GM19043 (cell line): ENCODE results near the gene RNF144A.
"Not testable (repeated sequence)": the region's sequence is repeated elsewhere in the genome, so short reads cannot be mapped to it uniquely, and the experiment has no call there.

Source experiments
- ATAC-seq: cut with Tn5 transposase; IDR thresholded peaks from one replicate; pipeline ENCODE4 v1.9.1; 2021; ENCODE audit warnings: low read depth; ENCODE audit not compliant: unreplicated experiment

The RNF144A gene

DNA sequence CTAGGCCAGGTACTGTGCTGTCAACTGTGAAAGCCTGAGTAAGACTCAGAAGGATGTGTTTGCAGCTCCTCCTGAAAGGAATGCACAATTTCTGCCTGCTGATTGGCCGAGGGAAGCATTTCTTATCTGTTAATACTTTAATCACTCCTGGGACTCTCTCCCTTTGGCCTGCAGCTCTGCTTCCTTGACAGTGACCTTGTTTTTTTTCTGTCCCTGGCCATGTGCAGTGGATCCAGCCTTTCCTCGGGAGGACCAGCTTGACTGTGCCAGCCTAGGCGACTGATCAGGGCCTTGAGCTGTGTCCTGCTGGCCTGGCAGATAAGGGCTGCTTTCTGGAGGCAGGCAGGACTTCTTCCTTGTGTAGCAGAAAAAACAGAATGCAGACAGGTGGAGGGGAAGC is 10.0 kb downstream of the RNF144A start:
- ATAC-seq: no peak

DNA sequence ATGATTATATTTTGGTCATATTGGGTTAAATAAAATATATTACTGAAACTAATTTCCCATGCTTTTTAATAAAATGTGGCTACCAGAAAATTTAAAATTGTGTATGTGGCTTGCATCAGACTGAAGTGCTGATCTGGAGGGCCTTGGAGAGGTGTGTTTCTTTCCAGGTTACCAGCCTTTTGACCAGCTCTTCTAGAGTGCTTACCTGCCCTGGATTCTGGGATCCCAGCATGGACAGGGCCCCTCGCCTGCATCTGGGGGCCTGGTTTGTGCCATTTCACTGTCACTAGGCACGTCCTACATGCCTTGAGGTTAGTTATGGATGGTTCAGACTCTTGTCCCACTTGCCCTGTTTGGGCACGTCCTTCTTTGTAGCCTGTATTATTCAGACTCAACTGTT is 10.5 kb downstream of the RNF144A start:
- ATAC-seq: no peak

DNA sequence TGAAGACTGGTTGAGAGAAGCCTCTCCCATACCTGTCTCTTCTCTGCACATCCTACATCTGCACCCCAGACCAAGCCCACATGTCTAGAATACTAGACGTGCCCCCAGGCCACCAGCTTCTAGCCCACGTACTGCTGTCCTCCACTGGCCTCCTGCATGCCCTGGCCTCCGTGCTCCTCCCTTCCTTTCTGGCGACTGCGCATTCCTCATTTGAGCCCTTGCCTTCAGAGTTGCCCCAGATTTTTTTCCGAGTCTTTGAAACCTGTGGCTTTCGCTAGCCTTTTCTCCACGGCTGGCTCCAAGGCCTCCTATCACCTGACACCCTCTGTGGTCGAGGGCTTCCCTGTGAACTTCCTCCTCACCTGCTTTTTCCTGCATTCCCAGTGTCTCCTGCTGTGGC is 11.2 kb downstream of the RNF144A start:
- no peak for ATAC-seq

DNA sequence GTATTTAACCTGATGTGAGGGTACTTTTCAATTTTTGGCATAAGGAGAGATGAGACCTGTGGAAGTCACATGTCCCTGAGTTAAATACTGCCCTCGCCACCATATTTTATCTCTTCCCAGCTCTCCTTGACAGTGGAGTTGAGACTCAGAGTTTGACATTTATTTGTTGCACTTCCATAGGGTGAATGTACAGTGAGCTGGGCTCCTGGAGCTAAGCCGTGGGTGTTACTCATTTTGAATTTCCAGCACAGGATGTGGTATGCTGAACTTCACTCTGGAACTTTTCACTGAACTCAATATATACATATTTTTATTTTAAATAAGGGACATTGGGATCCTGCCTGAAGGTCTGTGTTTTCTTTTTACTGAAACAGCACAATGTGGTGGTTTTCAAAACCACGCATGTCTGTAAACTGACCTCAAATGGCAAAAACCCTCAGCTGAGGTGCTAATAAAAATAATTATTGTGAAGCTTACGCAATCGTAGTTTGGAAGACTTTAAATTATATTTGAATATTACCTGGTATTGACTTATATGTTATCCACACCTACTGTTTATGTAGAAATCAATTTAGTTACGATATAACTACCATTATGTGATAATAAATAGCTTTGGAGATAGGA is 12.1 kb downstream of the RNF144A start:
- no peak for ATAC-seq

DNA sequence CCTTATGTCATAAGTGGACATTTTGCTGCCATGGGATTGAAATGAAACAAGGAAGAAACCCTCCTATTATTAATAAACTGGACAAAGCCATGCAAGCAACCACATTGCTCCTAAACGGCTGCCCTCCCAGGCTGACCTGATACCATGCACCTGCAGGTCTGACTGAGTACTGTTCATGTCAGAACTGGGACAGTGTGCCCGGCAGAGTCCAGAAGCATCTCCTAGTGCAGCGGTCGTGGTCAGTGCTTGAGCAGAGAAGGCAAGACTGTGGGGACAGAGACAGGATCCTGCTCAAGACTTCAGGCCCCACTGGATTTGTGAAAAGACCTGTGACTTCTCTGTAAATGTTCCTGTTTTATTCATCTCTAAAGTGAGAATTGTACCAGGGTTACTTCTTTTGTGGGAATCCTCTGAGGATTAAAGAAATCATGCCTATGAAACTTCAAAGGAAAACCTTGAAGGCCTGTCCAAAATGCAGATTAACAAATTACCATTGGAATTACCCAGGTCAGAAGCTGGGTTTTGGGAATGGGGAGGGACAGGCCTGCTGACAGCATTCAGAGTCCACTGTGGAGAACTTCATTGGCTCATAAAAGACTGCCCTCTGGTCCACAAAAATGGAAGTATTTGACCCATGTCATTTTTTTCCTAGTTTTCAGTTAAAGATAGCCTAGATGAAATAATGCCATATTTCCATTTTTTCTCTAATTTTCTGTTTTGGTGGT is 13.9 kb downstream of the RNF144A start:
- ATAC-seq: no peak

DNA sequence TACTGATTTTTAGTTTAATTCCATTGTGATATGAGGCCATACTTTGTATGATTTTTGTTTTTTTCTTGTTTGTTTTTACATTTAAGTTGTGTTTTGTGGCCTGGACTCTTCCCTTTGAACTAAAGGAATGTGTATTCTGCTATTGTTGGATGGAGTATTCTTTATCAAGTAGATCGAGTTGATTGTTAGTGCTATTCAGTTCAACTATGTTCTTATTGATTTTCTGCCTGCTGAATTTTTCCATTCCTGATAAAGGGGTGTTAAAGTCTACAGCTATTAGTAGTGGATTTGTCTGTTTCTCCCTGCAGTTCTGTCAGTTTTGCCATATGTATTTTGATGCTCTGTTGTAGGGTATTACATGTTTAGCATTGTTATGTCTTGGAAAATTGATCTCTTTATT is 14.5 kb downstream of the RNF144A start:
- no peak for ATAC-seq

DNA sequence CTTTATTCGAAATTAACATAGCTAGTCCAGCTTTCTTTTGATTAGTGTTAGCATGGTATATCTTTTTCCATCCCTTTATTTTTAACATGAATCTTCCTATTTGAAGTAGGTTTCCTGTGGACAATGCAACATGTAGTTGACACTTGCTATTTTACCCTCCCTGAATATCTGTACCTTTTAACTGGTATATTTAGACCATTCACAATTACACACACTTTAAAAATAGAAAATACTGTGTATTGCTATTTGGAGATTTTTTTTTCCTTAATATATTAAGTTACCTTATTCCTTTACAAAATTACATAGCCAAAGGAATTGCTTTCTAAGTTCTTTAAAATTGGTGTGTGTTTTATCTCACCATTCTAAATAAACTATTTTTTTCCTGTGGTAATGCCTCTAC is 15.0 kb downstream of the RNF144A start:
- ATAC-seq: no peak

DNA sequence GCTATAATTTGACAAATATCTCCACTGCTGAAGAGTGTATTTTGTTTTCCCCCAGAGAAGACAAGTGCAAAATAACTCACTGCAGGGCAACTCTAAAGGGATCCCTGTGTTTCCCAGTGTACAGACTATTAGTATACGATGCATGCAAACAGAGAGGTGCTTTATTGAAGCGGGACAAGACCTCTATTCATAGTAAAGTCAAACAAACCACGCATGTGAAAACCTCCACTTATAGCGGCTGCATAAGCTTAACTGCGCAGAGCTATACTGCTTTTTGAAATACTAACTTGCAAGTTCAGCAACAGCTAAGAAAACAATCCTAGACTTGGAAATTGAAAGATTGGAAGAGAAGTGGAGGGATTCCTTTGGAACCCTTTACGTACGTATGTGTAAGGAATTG is 15.6 kb downstream of the RNF144A start:
- ATAC-seq: no peak

DNA sequence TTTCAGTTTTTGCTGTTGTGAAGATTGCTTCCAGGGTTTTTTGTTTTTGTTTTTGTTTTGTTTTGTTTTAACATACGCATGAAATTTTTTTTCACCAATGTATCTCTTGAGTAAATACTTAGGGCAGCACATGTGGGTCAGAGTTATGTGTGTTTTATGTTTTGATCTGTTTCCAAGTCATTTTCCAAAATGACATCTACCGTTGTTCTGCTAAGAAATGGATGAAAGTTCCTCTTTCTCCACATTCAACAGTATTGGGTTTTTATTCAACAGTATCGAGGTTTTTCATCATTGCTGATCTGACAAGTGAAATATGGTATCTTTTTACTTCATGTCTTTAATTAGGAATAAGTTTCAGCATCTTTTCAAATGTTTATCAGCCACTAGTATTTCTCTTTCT is 16.7 kb downstream of the RNF144A start:
- ATAC-seq: no peak

DNA sequence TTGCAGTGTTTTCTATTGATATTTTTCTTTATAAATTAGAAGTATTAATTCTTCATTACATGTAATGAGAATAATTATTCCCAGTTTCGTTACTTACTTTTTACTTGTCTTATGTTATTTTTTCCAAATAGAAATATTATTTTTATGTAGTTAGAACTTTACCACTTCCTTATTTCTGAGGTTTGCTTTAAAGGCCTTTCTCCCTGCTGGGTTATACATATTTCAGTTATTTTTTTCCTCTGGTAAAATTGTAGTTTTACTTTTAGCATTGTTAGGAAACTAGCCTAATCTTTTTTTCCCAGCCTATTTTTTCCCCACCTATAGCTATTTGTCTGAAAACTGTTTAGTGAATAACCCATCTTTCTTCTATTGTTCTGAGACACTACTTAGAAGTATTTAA is 17.1 kb downstream of the RNF144A start:
- no peak for ATAC-seq

DNA sequence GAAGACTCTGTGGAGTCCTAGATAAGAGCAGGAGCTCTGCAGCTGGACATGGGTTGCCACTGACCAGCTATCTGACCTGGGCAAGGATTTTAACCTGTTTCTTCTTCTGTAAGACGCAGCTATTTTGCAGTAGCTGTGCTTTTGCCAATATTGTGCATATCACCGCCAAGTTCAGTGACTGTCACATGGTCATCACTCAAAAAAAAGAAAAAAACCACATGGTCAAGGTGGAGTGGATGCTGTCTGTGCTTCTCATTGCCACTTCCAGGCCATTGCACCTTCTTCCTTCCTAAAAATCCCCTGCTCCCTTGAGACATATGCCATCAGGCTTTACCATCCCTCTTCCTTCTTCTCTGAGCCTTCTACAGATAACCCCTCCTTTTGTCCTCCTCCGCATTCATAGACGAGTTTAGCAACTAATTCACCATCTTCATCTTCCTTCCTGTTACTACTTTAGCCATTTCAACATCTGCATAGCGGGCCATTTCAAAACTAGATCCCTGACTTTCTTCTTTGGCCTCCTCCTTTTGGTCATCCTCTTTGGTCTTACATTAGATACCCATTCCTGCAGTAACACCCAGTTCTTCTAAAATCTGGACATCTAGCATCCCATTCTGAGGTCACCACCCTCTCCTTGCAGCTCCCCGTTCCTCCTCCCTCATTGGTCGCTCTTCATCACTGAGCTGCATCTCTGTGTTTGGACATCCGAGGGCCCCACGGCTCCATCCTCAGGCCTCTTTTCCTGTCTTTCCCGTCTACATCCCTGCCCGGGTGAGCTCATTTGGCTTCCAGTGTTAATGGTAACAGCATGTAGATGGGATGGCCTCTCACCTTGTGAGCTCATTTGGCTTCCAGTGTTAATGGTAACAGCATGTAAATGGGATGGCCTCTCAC is 17.8 kb downstream of the RNF144A start:
- ATAC-seq: no peak

DNA sequence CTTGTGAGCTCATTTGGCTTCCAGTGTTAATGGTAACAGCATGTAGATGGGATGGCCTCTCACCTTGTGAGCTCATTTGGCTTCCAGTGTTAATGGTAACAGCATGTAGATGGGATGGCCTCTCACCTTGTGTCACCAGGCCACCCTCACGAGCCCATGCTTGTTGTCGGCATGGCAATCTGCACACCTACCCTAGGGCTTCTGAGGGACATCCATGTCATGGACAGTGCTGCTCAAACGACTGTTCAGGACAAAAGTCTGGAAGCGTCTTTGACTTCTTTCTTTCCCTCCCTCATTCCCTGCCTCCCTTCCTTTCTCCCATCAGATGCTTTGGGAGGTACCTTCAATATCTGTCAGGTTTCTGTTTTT is 18.4 kb downstream of the RNF144A start:
- ATAC-seq: not testable (repeated sequence)

DNA sequence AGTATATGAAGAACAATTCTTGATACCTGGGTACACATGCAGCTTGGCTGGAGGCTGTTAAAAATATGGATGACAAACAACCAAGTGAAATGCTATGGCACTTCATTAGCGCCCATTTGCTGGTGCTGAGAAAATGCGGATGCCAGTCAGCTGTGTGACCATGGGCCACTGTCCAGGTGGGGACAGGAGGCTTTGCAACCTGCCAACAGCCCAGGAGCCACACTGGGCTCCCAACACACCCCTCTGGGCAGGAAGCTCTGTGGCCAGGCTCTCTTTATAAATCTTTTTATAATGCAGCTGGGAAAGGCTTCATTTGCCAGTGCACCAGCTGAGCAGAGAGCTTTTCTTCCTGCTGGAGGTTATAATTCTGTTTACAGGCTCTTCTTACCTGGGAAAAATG is 19.9 kb downstream of the RNF144A start:
- no peak for ATAC-seq

DNA sequence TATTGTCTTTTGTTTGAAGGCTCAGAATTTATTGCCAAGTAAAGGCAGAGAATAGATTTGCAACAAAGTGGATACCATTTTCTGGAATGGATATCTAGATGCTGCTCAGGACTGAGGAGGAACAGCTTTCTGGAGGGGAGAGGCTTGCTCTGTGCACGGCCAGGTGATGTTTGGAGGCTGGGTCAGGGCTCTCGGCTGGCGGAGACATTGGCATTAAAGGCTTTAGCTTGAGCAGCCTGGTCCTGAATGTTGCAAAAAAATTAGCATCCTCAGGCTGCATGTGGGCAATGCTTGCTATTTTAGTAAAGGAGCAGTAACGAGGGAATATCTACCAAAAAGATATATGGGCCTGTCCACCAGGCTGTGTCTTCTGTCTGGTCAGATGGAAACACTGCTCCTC is 20.4 kb downstream of the RNF144A start:
- ATAC-seq: no peak

DNA sequence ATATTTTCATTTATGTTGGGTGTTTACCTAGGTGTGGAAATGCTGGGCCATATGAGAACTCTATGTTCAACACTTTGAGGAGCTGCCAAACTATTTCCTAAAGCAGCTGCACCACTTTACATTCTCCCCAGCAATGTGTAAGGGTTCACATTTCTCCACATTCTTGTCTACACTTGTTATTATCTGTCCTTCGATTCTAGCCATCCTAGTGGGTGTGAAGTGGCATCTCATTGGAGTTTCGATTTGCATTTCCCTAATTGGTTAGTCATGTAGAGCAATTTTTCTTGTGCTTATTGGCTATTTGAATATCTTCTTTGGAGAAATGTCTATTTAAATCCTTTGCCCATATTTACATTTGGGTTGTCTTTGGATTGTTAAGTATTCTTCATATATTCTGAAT is 21.9 kb downstream of the RNF144A start:
- ATAC-seq: no peak

DNA sequence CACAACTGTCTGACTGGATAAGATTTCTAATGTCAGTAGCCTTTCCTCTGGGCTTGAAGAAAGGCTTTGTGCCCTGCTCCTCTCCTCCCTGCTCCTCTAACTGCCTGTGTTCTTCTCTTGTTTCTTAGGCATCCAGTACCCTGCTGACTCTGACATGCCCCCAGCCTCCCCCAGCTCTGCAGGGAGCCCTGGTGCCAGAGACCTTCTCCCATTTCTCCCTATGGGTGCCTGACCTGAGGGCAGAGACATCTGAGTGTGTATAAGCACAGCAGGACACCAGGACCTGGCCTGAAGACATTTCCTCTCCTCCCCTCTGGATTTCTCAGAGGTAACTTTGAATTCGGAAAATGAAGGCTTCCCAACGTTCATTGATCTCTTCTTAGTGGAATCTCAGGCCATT is 23.6 kb downstream of the RNF144A start:
- no peak for ATAC-seq

DNA sequence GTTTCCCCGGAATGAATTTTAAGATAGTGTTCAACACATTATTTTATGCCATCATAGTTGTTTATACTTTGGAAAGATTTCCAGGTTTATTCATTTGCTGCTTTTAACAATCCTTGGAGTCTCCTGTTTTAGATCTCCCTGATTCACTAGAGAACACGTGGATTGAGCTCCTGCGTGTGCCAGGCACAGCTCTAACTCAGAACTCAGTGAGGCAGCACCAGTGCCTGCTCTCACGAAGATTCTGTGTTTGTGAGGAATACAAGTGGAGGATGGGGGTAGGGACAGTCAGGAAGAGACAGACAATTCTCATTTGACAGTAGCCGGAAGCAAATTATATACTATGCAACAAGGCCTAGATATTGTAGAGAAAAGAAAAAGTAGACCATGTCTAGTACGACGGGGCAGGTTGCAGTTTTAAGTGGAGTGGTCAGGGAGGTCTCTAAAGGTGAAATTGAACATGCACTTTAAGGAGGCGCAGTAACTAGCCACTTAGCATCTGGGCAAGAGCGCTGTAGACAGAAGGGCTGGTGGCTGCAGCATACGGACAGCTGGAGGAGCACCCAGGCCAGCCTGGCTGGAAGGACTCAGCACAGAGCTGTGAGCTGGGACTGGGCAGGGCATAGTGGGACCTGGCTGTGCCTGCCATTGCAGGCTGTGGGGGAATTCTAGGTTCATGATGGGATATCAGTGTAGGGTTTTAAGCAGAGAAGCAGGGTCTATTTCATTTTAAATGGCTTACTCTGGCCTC is 24.3 kb downstream of the RNF144A start:
- ATAC-seq: no peak

DNA sequence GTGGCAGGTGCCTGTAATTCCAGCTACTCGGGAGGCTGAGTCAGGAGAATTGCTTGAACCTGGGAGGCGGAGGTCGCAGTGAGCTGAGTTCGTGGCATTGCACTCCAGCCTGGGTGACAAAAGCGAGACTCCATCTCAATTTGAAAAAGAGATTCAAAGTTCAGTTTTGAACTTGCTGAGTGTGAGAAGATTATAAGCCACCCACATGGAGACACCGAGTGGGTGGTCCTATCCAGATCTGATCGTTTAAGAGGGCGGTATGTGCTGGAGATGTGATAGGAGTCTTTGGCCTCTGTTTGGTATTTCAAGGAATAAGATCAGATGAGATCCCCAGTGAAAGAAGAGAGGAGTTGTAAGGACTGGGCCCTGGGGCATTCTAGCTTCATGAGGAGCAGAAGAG is 25.6 kb downstream of the RNF144A start:
- no peak for ATAC-seq

DNA sequence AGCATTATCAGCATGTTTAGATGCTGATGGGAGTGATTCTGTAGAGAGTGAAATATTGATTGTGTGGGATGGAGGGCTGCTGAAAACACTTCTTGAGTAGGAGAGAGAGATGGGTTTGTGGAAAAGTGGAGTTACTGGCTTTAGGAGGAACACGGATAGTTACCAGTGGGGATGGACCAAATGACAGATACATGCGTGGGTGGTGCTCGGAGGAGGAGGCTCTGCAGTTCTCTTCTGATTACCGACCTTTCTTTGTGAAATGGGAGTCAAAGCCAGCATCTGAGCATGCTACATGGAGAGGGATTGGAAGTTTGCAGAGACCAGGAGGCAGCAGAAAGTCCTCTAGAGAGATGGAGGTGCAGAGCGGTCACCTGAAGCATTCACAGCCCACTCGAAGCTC is 26.3 kb downstream of the RNF144A start:
- ATAC-seq: no peak

DNA sequence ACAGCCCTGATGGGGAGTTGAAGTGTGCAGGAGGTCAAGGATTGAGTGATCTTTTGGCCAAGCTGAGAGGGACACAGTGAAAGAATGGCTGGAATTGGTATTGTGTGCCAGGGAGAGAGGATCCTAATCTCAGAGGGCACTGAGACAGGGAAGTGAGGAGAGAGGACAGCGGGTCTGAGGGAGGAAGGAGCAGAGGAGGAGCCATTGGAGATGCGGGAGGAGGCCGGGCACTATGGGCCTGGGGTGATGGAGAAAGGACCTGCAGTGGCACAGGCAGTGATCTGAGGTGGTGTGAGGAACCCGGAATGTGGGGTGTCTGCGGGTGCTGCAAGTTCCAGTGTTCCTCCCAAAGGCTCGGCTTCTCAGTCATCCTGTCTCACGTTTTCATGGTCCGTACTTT is 26.8 kb downstream of the RNF144A start:
- ATAC-seq: no peak

DNA sequence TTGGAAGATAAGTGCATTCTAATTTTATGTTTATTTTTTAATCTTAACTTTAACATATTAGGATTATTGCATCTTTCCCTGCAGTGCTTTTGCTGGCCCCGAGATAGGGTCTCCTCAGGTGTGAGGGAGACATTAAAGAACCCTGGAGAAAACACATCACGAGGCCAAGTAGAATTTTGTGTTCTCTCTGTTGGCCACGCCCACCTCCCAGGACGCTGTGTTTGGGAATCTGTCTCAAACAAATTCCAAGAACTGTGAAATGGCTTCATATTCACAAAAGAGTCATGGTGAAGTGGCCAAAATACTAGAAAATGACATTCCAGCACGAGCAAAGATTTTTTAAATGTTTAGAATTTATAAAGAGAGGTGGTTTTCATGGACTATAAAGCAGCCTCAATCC is 27.3 kb downstream of the RNF144A start:
- ATAC-seq: no peak
